Testis (tissue), 2 donors: ENCODE data around the gene BCL11A.

Source experiments
- POLR2A ChIP-seq: fragments of 450-650 bp; IDR thresholded peaks from one replicate; pipeline ENCODE4 v1.6.1; 2017; ENCODE audit warnings: antibody characterized with exemption, mild to moderate bottlenecking, moderate library complexity
- TF ChIP-seq, protein P1 (sequence below), 3 experiments: fragments of 450-650 bp in 2 of 3; fragments of 200-600 bp in 1 of 3; sonication (generic) in 1 of 3; IDR thresholded peaks; one replicate each; pipeline ENCODE4 v1.5.1; 2016 to 2019; ENCODE audit warnings: antibody characterized with exemption in 3 of 3, mild to moderate bottlenecking in 2 of 3, moderate library complexity in 1 of 3

DNA sequence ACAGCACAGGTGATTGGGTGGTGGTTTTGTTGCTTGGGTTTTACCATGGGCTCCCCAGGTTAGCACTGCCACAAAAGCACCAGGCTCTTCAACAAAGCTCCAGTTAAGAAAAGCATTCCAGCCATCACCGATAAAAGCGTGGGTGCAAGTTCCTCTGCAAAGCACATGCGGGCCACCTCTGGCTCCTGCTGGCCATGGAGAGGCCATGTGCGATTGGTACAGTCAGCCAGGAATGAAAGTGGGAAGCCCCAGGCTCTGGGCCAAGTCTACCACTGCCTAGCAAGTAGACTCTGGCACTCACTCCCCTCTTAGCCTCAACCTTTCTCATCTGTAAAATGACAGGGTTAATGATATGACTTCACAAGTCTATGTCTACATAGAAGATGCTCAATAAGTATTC, 36.0 kb downstream of the BCL11A start:
- TF ChIP-seq, protein P1, sequence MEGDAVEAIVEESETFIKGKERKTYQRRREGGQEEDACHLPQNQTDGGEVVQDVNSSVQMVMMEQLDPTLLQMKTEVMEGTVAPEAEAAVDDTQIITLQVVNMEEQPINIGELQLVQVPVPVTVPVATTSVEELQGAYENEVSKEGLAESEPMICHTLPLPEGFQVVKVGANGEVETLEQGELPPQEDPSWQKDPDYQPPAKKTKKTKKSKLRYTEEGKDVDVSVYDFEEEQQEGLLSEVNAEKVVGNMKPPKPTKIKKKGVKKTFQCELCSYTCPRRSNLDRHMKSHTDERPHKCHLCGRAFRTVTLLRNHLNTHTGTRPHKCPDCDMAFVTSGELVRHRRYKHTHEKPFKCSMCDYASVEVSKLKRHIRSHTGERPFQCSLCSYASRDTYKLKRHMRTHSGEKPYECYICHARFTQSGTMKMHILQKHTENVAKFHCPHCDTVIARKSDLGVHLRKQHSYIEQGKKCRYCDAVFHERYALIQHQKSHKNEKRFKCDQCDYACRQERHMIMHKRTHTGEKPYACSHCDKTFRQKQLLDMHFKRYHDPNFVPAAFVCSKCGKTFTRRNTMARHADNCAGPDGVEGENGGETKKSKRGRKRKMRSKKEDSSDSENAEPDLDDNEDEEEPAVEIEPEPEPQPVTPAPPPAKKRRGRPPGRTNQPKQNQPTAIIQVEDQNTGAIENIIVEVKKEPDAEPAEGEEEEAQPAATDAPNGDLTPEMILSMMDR (IDR thresholded peaks at IDR 0.05), result no peak
- TF ChIP-seq POLR2A, result no peak
